ENCODE measurements around the gene KMT2C. TPM values are rescaled to one million over a fixed set of nuclear protein-coding genes. Genes with fewer than 3 reads are reported as not detected.

Gene KMT2C
- total RNA-seq, 3 donors from 2014 or later (not counting 1 experiment from before 2014, with no cell fraction given) = 159 to 177 (median 167) TPM

DNA sequence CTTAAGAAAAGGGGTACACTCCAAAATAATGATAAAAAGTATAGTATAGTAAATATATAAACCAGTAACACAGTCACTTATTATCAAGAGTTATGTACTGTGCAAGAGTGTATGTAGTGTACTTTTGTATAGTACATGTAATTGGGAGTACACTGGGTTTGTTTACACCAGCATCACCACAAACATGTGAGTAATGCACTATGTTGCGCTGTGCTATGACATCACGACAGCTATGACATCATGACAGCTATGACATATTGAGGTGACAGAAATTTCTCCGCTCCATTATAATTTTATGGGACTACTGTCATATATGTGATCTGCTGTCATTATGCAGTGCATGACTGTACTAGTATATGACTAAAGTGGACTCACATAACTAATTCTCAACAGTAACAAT, 84.6 kb downstream of the KMT2C start:
- intact Hi-C loops (cut with micrococcal nuclease) = no loop called here
- peaks cover 32 to 35% of the 10 kb centered on the region in 2 donors for H3K4me1 Mint-ChIP-seq
- no peaks in the 10 kb centered on the region for H3K36me3 Mint-ChIP-seq
- H3K9me3 ChIP-seq (ENCODE audit: control insufficient read depth, insufficient read depth, low read length) = no peaks in the 10 kb centered on the region
- no peak overlapping the region for H3K27ac Mint-ChIP-seq
- no peaks in the 10 kb centered on the region for H3K4me1 ChIP-seq (ENCODE audit: control insufficient read depth, insufficient read depth, low read length)
- H3K27me3 ChIP-seq (ENCODE audit: control insufficient read depth, insufficient read depth, low read length) = no peaks in the 10 kb centered on the region
- H3K36me3 ChIP-seq (ENCODE audit: control insufficient read depth, insufficient read depth, low read length) = peaks cover 12% of the 10 kb centered on the region
- no peak overlapping the region for H3K27ac ChIP-seq (ENCODE audit: low read length)
- DNase-seq (no peak), ATAC-seq (no peak)
- 100% methylated on average over 2 of the region's 3 CpGs for WGBS (ENCODE audit: insufficient coverage)
- H3K27me3 Mint-ChIP-seq (ENCODE audit: low read depth in 2 of 2) = no peaks in the 10 kb centered on the region
- no peaks in the 10 kb centered on the region for H3K9me3 Mint-ChIP-seq
- TF ChIP-seq, protein P1, sequence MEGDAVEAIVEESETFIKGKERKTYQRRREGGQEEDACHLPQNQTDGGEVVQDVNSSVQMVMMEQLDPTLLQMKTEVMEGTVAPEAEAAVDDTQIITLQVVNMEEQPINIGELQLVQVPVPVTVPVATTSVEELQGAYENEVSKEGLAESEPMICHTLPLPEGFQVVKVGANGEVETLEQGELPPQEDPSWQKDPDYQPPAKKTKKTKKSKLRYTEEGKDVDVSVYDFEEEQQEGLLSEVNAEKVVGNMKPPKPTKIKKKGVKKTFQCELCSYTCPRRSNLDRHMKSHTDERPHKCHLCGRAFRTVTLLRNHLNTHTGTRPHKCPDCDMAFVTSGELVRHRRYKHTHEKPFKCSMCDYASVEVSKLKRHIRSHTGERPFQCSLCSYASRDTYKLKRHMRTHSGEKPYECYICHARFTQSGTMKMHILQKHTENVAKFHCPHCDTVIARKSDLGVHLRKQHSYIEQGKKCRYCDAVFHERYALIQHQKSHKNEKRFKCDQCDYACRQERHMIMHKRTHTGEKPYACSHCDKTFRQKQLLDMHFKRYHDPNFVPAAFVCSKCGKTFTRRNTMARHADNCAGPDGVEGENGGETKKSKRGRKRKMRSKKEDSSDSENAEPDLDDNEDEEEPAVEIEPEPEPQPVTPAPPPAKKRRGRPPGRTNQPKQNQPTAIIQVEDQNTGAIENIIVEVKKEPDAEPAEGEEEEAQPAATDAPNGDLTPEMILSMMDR (IDR thresholded peaks at IDR 0.05) = no peak
- H3K4me3 Mint-ChIP-seq = no peak overlapping the region
- no peak overlapping the region for H3K4me3 ChIP-seq (ENCODE audit: low read length)

DNA sequence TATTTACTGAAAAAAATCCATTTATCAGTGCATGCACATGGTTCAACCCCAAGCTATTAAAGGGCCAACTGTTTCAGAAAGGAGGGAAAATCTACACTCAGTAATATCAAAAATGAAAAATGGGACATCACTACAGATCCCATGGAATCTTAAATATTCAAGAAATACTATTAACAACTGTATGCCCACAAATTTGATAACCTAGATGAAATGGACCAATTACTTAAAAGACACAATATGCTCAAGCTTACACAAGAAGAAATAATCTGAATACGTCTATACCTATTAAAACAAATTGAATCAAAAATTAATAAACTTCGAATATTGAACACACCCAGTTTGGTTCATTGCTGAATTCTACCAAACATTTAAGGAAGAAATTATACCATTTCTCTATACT, 87.9 kb downstream of the KMT2C start:
- Mint-ChIP-seq H3K9me3 (no peaks in the 10 kb centered on the region), H3K27ac (no peak overlapping the region), H3K27me3 (ENCODE audit: low read depth in 2 of 2) (no peaks in the 10 kb centered on the region), H3K36me3 (no peaks in the 10 kb centered on the region), H3K4me1 (peaks cover 33 to 37% of the 10 kb centered on the region in 2 donors), H3K4me3 (no peak overlapping the region)
- peaks cover 10% of the 10 kb centered on the region for H3K36me3 ChIP-seq (ENCODE audit: control insufficient read depth, insufficient read depth, low read length)
- ATAC-seq (no peak), DNase-seq (no peak)
- 100% methylated on average over 2 of the region's 2 CpGs for WGBS (ENCODE audit: insufficient coverage)
- no peaks in the 10 kb centered on the region for H3K27me3 ChIP-seq (ENCODE audit: control insufficient read depth, insufficient read depth, low read length)
- intact Hi-C loops (cut with micrococcal nuclease) = loop anchor here (5.0 kb wide), 1 partner anchor 34 kb away; no protein-coding TSS in a partner anchor
- H3K4me1 ChIP-seq (ENCODE audit: control insufficient read depth, insufficient read depth, low read length) = peaks cover 12% of the 10 kb centered on the region
- TF ChIP-seq, protein P1 (IDR thresholded peaks at IDR 0.05) = no peak
- H3K27ac ChIP-seq (ENCODE audit: low read length) = no peak overlapping the region
- H3K4me3 ChIP-seq (ENCODE audit: low read length) = no peak overlapping the region
- H3K9me3 ChIP-seq (ENCODE audit: control insufficient read depth, insufficient read depth, low read length) = no peaks in the 10 kb centered on the region

GRCh38 chr7:152344253-152344652, 91.5 kb downstream of the KMT2C start:
- TF ChIP-seq, protein P1 (IDR thresholded peaks at IDR 0.05) = no peak
- ATAC-seq (peak; percentile 89 to 93 (median 89)), DNase-seq (peak in 1 of 2 donors; percentile 51)
- H3K9me3 Mint-ChIP-seq = no peaks in the 10 kb centered on the region
- Histone ChIP-seq H3K4me3 (ENCODE audit: low read length) (no peak overlapping the region), H3K27me3 (ENCODE audit: control insufficient read depth, insufficient read depth, low read length) (no peaks in the 10 kb centered on the region), H3K9me3 (ENCODE audit: control insufficient read depth, insufficient read depth, low read length) (no peaks in the 10 kb centered on the region), H3K27ac (ENCODE audit: low read length) (peak overlapping the region; percentile 45), H3K36me3 (ENCODE audit: control insufficient read depth, insufficient read depth, low read length) (peaks cover 2% of the 10 kb centered on the region), H3K4me1 (ENCODE audit: control insufficient read depth, insufficient read depth, low read length) (peaks cover 12% of the 10 kb centered on the region)
- 24% methylated on average over 2 of the region's 2 CpGs for WGBS (ENCODE audit: insufficient coverage)
- H3K27ac Mint-ChIP-seq = peak overlapping the region; percentile 89 to 95
- H3K36me3 Mint-ChIP-seq = no peaks in the 10 kb centered on the region
- H3K4me3 Mint-ChIP-seq = peak overlapping the region; percentile 57
- H3K27me3 Mint-ChIP-seq (ENCODE audit: low read depth in 2 of 2) = no peaks in the 10 kb centered on the region
- H3K4me1 Mint-ChIP-seq = peaks cover 37 to 44% of the 10 kb centered on the region in 2 donors
- intact Hi-C loops (cut with micrococcal nuclease) = no loop called here

- peaks cover 2% of the 10 kb centered on the region for H3K36me3 ChIP-seq (ENCODE audit: control insufficient read depth, insufficient read depth, low read length)
- H3K4me3 ChIP-seq (ENCODE audit: low read length) = no peak overlapping the region
- Mint-ChIP-seq H3K9me3 (no peaks in the 10 kb centered on the region), H3K36me3 (no peaks in the 10 kb centered on the region), H3K27ac (peak overlapping the region; percentile 89 to 95), H3K27me3 (ENCODE audit: low read depth in 2 of 2) (no peaks in the 10 kb centered on the region), H3K4me1 (peaks cover 32 to 41% of the 10 kb centered on the region in 2 donors), H3K4me3 (peak overlapping the region; percentile 26)
- peaks cover 12% of the 10 kb centered on the region for H3K4me1 ChIP-seq (ENCODE audit: control insufficient read depth, insufficient read depth, low read length)
- no peak overlapping the region for H3K27ac ChIP-seq (ENCODE audit: low read length)
- no peak for DNase-seq
- no peaks in the 10 kb centered on the region for H3K9me3 ChIP-seq (ENCODE audit: control insufficient read depth, insufficient read depth, low read length)
- no peaks in the 10 kb centered on the region for H3K27me3 ChIP-seq (ENCODE audit: control insufficient read depth, insufficient read depth, low read length)
- ATAC-seq = no peak
- WGBS (ENCODE audit: insufficient coverage) = 70% methylated on average over 1 of the region's 2 CpGs
- TF ChIP-seq, protein P1 (IDR thresholded peaks at IDR 0.05) = no peak
- intact Hi-C loops (cut with micrococcal nuclease) = no loop called here
These were observed 93.0 kb downstream of the KMT2C start for GRCh38 chr7:152342796-152343195.

All from natural killer cell (primary cell).